Keratinocyte (primary cell): ENCODE data around the gene INSC. TPM values are rescaled to one million over a fixed set of nuclear protein-coding genes. Genes with fewer than 3 reads are reported as not detected.

Experiments
- DNase-seq: peaks from one replicate; pipeline ENCODE4 v3.0.0-alpha.2; 2011; ENCODE audit warnings: low read depth, missing footprints, low spot score
- FAIRE-seq: peaks from 2 replicates; lab custom pipeline; 2011; peaks lifted over from hg19 to GRCh38; lab: Jason Lieb, UNC
- H2AFZ ChIP-seq: 2 replicates; pipeline ENCODE4 v1.6.0; 2012; ENCODE audit warnings: low read length, control low read depth, inconsistent platforms; ENCODE audit not compliant: control insufficient read depth
- H3K27ac ChIP-seq: 2 replicates; pipeline ENCODE4 v1.5.1; 2011; ENCODE audit warnings: low read length; ENCODE audit not compliant: control insufficient read depth, insufficient read depth
- H3K27me3 ChIP-seq: 3 replicates; pipeline ENCODE4 v1.6.0; 2011; ENCODE audit warnings: low read length; ENCODE audit not compliant: control insufficient read depth, insufficient read depth; ENCODE audit errors: extremely low read depth
- H3K36me3 ChIP-seq, 2 experiments: 2 replicates in 1 of 2; 3 replicates in 1 of 2; pipeline ENCODE4 v1.5.1; 2011; ENCODE audit warnings: low read length in 2 of 2, mild to moderate bottlenecking in 1 of 2; ENCODE audit not compliant: control insufficient read depth in 2 of 2, insufficient read depth in 2 of 2; ENCODE audit errors: extremely low read depth in 1 of 2
- H3K4me1 ChIP-seq: 3 replicates; pipeline ENCODE4 v1.5.1; 2011; ENCODE audit warnings: low read length; ENCODE audit not compliant: control insufficient read depth, insufficient read depth; ENCODE audit errors: extremely low read depth
- H3K4me2 ChIP-seq: 3 replicates; pipeline ENCODE4 v1.6.0; 2011; ENCODE audit warnings: low read depth, low read length; ENCODE audit not compliant: control insufficient read depth, insufficient read depth; ENCODE audit errors: extremely low read depth
- H3K4me3 ChIP-seq, 3 experiments: fragments of 200-600 bp in 1 of 3; sonication (generic) in 1 of 3; 2 replicates in 2 of 3; 3 replicates in 1 of 3; pipeline ENCODE4 v1.5.1; 2011 to 2016; ENCODE audit warnings: low read length in 3 of 3, mild to moderate bottlenecking in 3 of 3, control low read depth in 2 of 3, inconsistent platforms in 1 of 3, low read depth in 1 of 3, mixed read lengths in 1 of 3, mixed run types in 1 of 3, moderate library complexity in 1 of 3; ENCODE audit not compliant: control insufficient read depth in 2 of 3, insufficient read depth in 2 of 3; ENCODE audit errors: extremely low read depth in 1 of 3
- H3K79me2 ChIP-seq: 2 replicates; pipeline ENCODE4 v1.6.0; 2012; ENCODE audit warnings: low read length; ENCODE audit not compliant: control insufficient read depth, insufficient read depth
- H3K9ac ChIP-seq: 3 replicates; pipeline ENCODE4 v1.6.0; 2011; ENCODE audit warnings: low read length; ENCODE audit not compliant: control insufficient read depth, insufficient read depth; ENCODE audit errors: extremely low read depth
- H3K9me1 ChIP-seq: 3 replicates; pipeline ENCODE4 v1.6.0; 2011; ENCODE audit warnings: low read length; ENCODE audit not compliant: control insufficient read depth, insufficient read depth; ENCODE audit errors: extremely low read depth
- H3K9me3 ChIP-seq: 2 replicates; pipeline ENCODE4 v1.5.1; 2012; ENCODE audit warnings: low read depth, low read length; ENCODE audit not compliant: control insufficient read depth
- H4K20me1 ChIP-seq: 3 replicates; pipeline ENCODE4 v1.6.0; 2011; ENCODE audit warnings: low read length; ENCODE audit not compliant: control insufficient read depth, insufficient read depth; ENCODE audit errors: extremely low read depth
- EZH2 ChIP-seq: IDR thresholded peaks from one replicate; pipeline ENCODE4 v1.6.1; 2012; ENCODE audit warnings: inconsistent platforms, mild to moderate bottlenecking, low read length, moderate library complexity
- dilution Hi-C: fragments of 300-500 bp; cut with MboI; formaldehyde crosslinking; loops from one replicate; pipeline ENCODE4 v1.7.0; 2020; ENCODE audit warnings: low sequenced_read_pairs; ENCODE audit not compliant: extremely low pct_ligation_motif_present
- polyA plus RNA-seq, 5 experiments: library from polyadenylated mRNA; depleted of rRNA in 3 of 5; stranded (reverse) in 3 of 5; stranded (forward) in 1 of 5; unstranded in 1 of 5; fragments of >200 nt; gene quantifications; 1 replicate in 1 of 5; 2 replicates in 3 of 5; 3 replicates in 1 of 5; pipeline versions ENCODE4 v1.2.1 to v1.2.3, GENCODE V29; 2011 to 2012; ENCODE audit warnings: missing spikeins in 2 of 5, low read depth in 1 of 5, low replicate concordance in 1 of 5
- TF ChIP-seq, protein P1 (sequence below), 3 experiments: IDR thresholded peaks in 1 of 3; conservative IDR thresholded peaks in 1 of 3; optimal IDR thresholded peaks in 1 of 3; 2 replicates in 2 of 3; 3 replicates in 1 of 3; pipeline versions ENCODE3 to v1.5.1; 2011; ENCODE audit warnings: low read length in 3 of 3, mild to moderate bottlenecking in 3 of 3, moderate library complexity in 2 of 3, control low read depth in 1 of 3, inconsistent platforms in 1 of 3; ENCODE audit not compliant: insufficient read depth in 2 of 3; ENCODE audit errors: extremely low read depth in 1 of 3

INSC gene
- polyA plus RNA-seq, 1 donor (not counting 4 experiments of a cell fraction or from before 2014, with no cell fraction given), result 0.13 TPM

DNA sequence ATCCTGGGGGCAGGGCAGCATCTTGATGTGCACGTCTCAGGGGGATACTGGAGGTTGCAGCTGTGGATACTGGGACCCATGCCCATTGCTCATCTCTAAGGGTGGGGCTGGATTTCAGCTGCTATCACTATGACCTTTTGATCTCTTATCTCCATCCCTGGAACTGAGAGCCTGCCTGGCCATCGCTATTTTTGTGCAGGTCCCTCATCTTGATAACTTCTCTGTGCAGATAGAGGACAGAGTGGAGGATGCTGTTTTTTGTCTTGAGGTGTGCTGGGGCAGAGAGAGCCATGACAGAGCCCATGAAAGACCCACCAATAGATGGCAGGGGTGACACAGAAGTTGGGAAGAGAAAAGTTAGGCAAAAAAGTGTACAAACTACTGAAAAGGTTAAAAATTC, 5.1 kb upstream of the INSC start:
- Histone ChIP-seq H3K4me1 (peaks cover 35% of the 10 kb centered on the region), H2AFZ (no peak overlapping the region), H3K4me2 (no peak overlapping the region), H3K9me3 (no peaks in the 10 kb centered on the region), H3K79me2 (no peaks in the 10 kb centered on the region), H4K20me1 (no peaks in the 10 kb centered on the region), H3K27ac (no peak overlapping the region), H3K36me3 (no peaks in the 10 kb centered on the region), H3K27me3 (peaks cover 4% of the 10 kb centered on the region), H3K4me3 (no peak overlapping the region), H3K9ac (no peak overlapping the region), H3K9me1 (no peaks in the 10 kb centered on the region)
- FAIRE-seq (no peak), DNase-seq (no peak)
- TF ChIP-seq, protein P1, sequence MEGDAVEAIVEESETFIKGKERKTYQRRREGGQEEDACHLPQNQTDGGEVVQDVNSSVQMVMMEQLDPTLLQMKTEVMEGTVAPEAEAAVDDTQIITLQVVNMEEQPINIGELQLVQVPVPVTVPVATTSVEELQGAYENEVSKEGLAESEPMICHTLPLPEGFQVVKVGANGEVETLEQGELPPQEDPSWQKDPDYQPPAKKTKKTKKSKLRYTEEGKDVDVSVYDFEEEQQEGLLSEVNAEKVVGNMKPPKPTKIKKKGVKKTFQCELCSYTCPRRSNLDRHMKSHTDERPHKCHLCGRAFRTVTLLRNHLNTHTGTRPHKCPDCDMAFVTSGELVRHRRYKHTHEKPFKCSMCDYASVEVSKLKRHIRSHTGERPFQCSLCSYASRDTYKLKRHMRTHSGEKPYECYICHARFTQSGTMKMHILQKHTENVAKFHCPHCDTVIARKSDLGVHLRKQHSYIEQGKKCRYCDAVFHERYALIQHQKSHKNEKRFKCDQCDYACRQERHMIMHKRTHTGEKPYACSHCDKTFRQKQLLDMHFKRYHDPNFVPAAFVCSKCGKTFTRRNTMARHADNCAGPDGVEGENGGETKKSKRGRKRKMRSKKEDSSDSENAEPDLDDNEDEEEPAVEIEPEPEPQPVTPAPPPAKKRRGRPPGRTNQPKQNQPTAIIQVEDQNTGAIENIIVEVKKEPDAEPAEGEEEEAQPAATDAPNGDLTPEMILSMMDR (optimal IDR thresholded peaks at IDR 0.05 in 1 of 3, IDR thresholded peaks at IDR 0.05 in 1 of 3, conservative IDR thresholded peaks at IDR 0.05 in 1 of 3; ENCODE audit: extremely low read depth in 1 of 3, insufficient read depth in 2 of 3, low read length in 3 of 3), result no peak
- no peak for TF ChIP-seq EZH2
- dilution Hi-C loops, result no loop called here

DNA sequence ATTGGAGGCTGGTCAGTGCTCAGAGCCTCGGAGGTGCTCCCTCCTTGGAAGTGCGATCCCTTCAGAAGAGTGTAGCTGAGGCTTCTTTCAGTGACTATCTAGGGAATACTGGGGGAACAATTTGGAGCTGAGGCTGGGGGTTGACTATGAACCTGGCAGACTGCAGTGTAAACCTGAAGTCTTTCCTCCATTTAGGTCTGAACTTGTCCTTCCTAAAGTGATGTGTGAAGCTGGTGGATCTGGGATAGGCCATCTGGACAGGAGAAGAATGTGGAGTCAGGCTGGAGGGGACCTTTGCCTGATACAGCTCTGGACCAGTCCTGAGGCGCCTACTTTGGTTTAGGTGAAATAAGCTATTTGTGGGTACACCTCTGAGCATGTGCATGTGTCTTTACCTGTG, 3.5 kb upstream of the INSC start:
- no peak overlapping the region for H2AFZ ChIP-seq
- no peaks in the 10 kb centered on the region for H3K36me3 ChIP-seq
- FAIRE-seq (no peak), DNase-seq (no peak)
- H3K9ac ChIP-seq, result no peak overlapping the region
- H3K79me2 ChIP-seq, result no peaks in the 10 kb centered on the region
- H3K4me1 ChIP-seq, result peaks cover 19% of the 10 kb centered on the region
- peaks cover 13% of the 10 kb centered on the region for H3K27me3 ChIP-seq
- no peak overlapping the region for H3K4me2 ChIP-seq
- no peaks in the 10 kb centered on the region for H3K9me1 ChIP-seq
- no peaks in the 10 kb centered on the region for H3K9me3 ChIP-seq
- dilution Hi-C loops, result no loop called here
- H4K20me1 ChIP-seq, result no peaks in the 10 kb centered on the region
- H3K4me3 ChIP-seq, result no peak overlapping the region
- TF ChIP-seq, protein P1 (optimal IDR thresholded peaks at IDR 0.05 in 1 of 3, IDR thresholded peaks at IDR 0.05 in 1 of 3, conservative IDR thresholded peaks at IDR 0.05 in 1 of 3; ENCODE audit: extremely low read depth in 1 of 3, insufficient read depth in 2 of 3, low read length in 3 of 3), result no peak
- TF ChIP-seq EZH2, result no peak
- H3K27ac ChIP-seq, result no peak overlapping the region
